HEK293 (cell line): ENCODE results near the gene CTDSP1.

Source experiments
- CTCF ChIA-PET: fragments of 350-600 bp; formaldehyde crosslinking; extraction: SDS; loops from one replicate; lab custom pipeline; 2021; ENCODE audit warnings: antibody characterized with exemption; lab: Yijun Ruan, JAX
- POLR2A ChIA-PET: fragments of 300-600 bp; formaldehyde crosslinking; extraction: SDS; loops from one replicate; lab custom pipeline; 2020; ENCODE audit warnings: antibody characterized with exemption, inconsistent platforms; lab: Yijun Ruan, JAX
- H3K27ac ChIP-seq: fragments of 200-500 bp; sonication (Bioruptor generic); 2 replicates; pipeline ENCODE4 v1.5.1; 2014; ENCODE audit warnings: low read depth, low read length, control low read depth, inconsistent platforms; ENCODE audit errors: extremely low read depth
- H3K36me3 ChIP-seq, 2 experiments: fragments of 200-500 bp in 1 of 2; sonication (Bioruptor generic) in 1 of 2; 1 replicate in 1 of 2; 2 replicates in 1 of 2; pipeline ENCODE4 v1.5.1; 2014 to 2017; ENCODE audit warnings: inconsistent platforms in 2 of 2, low read length in 2 of 2; ENCODE audit not compliant: control insufficient read depth in 2 of 2, insufficient read depth in 1 of 2
- H3K4me1 ChIP-seq: fragments of 200-500 bp; sonication (Bioruptor generic); 2 replicates; pipeline ENCODE4 v1.5.1; 2014; ENCODE audit warnings: mild to moderate bottlenecking, low read length, inconsistent platforms; ENCODE audit not compliant: control insufficient read depth, insufficient read depth
- H3K4me3 ChIP-seq: 2 replicates; pipeline ENCODE4 v1.5.1; 2011; ENCODE audit warnings: low read depth, mild to moderate bottlenecking, control low read depth, low read length, moderate library complexity
- H3K9me3 ChIP-seq: fragments of 200-500 bp; sonication (Bioruptor generic); 2 replicates; pipeline ENCODE4 v1.5.1; 2014; ENCODE audit warnings: low read depth, low read length, inconsistent platforms; ENCODE audit not compliant: control insufficient read depth, insufficient read depth
- BCL6B ChIP-seq: fragments of 450-650 bp; formaldehyde crosslinking; IDR thresholded peaks from 2 replicates; pipeline ENCODE4 v1.5.1; 2017; ENCODE audit warnings: missing biosample characterization, missing genetic modification characterization
- FEZF1 ChIP-seq: fragments of 450-650 bp; formaldehyde crosslinking; IDR thresholded peaks from 2 replicates; pipeline ENCODE4 v1.5.1; 2016; ENCODE audit warnings: missing biosample characterization, missing genetic modification characterization
- GLIS1 ChIP-seq: fragments of 450-650 bp; formaldehyde crosslinking; IDR thresholded peaks from 2 replicates; pipeline ENCODE4 v1.5.1; 2016; ENCODE audit warnings: missing biosample characterization, missing genetic modification characterization
- KLF10 ChIP-seq: fragments of 450-650 bp; IDR thresholded peaks from 2 replicates; pipeline ENCODE4 v1.5.1; 2018; ENCODE audit warnings: missing biosample characterization, mild to moderate bottlenecking, missing genetic modification characterization
- KLF17 ChIP-seq: fragments of 450-650 bp; formaldehyde crosslinking; IDR thresholded peaks from 2 replicates; pipeline ENCODE4 v1.5.1; 2016; ENCODE audit warnings: missing biosample characterization, missing genetic modification characterization
- OSR2 ChIP-seq: fragments of 450-650 bp; formaldehyde crosslinking; IDR thresholded peaks from 2 replicates; pipeline ENCODE4 v1.5.1; 2016; ENCODE audit warnings: missing biosample characterization, missing genetic modification characterization
- OVOL3 ChIP-seq: fragments of 450-650 bp; formaldehyde crosslinking; IDR thresholded peaks from 2 replicates; pipeline ENCODE4 v1.5.1; 2016; ENCODE audit warnings: missing biosample characterization, missing genetic modification characterization
- PRDM10 ChIP-seq: fragments of 450-650 bp; formaldehyde crosslinking; IDR thresholded peaks from 2 replicates; pipeline ENCODE4 v1.5.1; 2016; ENCODE audit warnings: missing biosample characterization, missing genetic modification characterization
- REPIN1 ChIP-seq: fragments of 450-650 bp; formaldehyde crosslinking; IDR thresholded peaks from 2 replicates; pipeline ENCODE4 v1.5.1; 2017; ENCODE audit warnings: missing biosample characterization, missing genetic modification characterization, low read depth
- YY2 ChIP-seq: fragments of 450-650 bp; formaldehyde crosslinking; IDR thresholded peaks from 2 replicates; pipeline ENCODE4 v1.5.1; 2016; ENCODE audit warnings: missing biosample characterization, missing genetic modification characterization
- ZBTB1 ChIP-seq: fragments of 450-650 bp; formaldehyde crosslinking; IDR thresholded peaks from 2 replicates; pipeline ENCODE4 v1.5.1; 2016; ENCODE audit warnings: missing biosample characterization, missing genetic modification characterization
- ZBTB7A ChIP-seq: fragments of 450-650 bp; formaldehyde crosslinking; IDR thresholded peaks from 2 replicates; pipeline ENCODE4 v1.5.1; 2016; ENCODE audit warnings: low read depth, missing biosample characterization, missing genetic modification characterization
- ZBTB8A ChIP-seq: fragments of 450-650 bp; formaldehyde crosslinking; IDR thresholded peaks from 2 replicates; pipeline ENCODE4 v1.5.1; 2016; ENCODE audit warnings: missing biosample characterization, missing genetic modification characterization
- ZNF174 ChIP-seq: fragments of 450-650 bp; formaldehyde crosslinking; IDR thresholded peaks from 2 replicates; pipeline ENCODE4 v1.5.0; 2017; ENCODE audit warnings: missing biosample characterization, mild to moderate bottlenecking, missing genetic modification characterization
- ZNF37A ChIP-seq: fragments of 450-650 bp; IDR thresholded peaks from 2 replicates; pipeline ENCODE4 v1.5.1; 2018; ENCODE audit warnings: missing biosample characterization, missing genetic modification characterization
- ZNF580 ChIP-seq: fragments of 450-650 bp; formaldehyde crosslinking; IDR thresholded peaks from 2 replicates; pipeline ENCODE4 v1.5.1; 2016; ENCODE audit warnings: missing biosample characterization, missing genetic modification characterization
- ZNF610 ChIP-seq: fragments of 450-650 bp; formaldehyde crosslinking; IDR thresholded peaks from 2 replicates; pipeline ENCODE4 v1.5.1; 2016; ENCODE audit warnings: missing biosample characterization, missing genetic modification characterization, borderline replicate concordance
- ZNF629 ChIP-seq: fragments of 450-650 bp; formaldehyde crosslinking; IDR thresholded peaks from 2 replicates; pipeline ENCODE4 v1.5.1; 2017; ENCODE audit warnings: missing biosample characterization, missing genetic modification characterization
- ZNF677 ChIP-seq: fragments of 450-650 bp; IDR thresholded peaks from 2 replicates; pipeline ENCODE4 v1.5.0; 2018; ENCODE audit warnings: missing biosample characterization, mild to moderate bottlenecking, missing genetic modification characterization, moderate library complexity
- ZNF785 ChIP-seq: fragments of 450-650 bp; formaldehyde crosslinking; IDR thresholded peaks from 2 replicates; pipeline ENCODE4 v1.5.1; 2016; ENCODE audit warnings: missing biosample characterization, missing genetic modification characterization
- TF ChIP-seq, protein P1 (sequence below): sonication (generic); formaldehyde crosslinking; IDR thresholded peaks from 2 replicates; pipeline ENCODE4 v1.8.1; 2022; ENCODE audit warnings: mild to moderate bottlenecking, moderate library complexity, missing genetic modification reagents

Gene CTDSP1

GRCh38 chr2:218399391-218400166 is at the start of gene CTDSP1 (continued):
- TF ChIP-seq ZNF677 (tag by site-specific recombination) (no peak), GLIS1 (tag by site-specific recombination) (peak; percentile 61; the same call in 1 of the 2 replicates), FEZF1 (tag by site-specific recombination) (no peak), YY2 (no peak), ZNF785 (tag by site-specific recombination) (no peak), PRDM10 (tag by site-specific recombination) (peak; percentile 20; the same call in 1 of the 2 replicates), KLF17 (tag by site-specific recombination) (no peak), OVOL3 (tag by site-specific recombination) (no peak), ZNF629 (no peak; the same call in 1 of the 2 replicates), ZNF580 (tag by site-specific recombination) (no peak), OSR2 (tag by site-specific recombination) (no peak), ZNF174 (no peak), BCL6B (tag by site-specific recombination) (no peak), ZBTB1 (no peak), ZBTB7A (tag by site-specific recombination) (no peak), ZNF37A (no peak)
- TF ChIP-seq, protein P1, sequence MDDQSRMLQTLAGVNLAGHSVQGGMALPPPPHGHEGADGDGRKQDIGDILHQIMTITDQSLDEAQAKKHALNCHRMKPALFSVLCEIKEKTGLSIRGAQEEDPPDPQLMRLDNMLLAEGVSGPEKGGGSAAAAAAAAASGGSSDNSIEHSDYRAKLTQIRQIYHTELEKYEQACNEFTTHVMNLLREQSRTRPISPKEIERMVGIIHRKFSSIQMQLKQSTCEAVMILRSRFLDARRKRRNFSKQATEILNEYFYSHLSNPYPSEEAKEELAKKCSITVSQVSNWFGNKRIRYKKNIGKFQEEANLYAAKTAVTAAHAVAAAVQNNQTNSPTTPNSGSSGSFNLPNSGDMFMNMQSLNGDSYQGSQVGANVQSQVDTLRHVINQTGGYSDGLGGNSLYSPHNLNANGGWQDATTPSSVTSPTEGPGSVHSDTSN (CRISPR knock-in tag): no peak

DNA sequence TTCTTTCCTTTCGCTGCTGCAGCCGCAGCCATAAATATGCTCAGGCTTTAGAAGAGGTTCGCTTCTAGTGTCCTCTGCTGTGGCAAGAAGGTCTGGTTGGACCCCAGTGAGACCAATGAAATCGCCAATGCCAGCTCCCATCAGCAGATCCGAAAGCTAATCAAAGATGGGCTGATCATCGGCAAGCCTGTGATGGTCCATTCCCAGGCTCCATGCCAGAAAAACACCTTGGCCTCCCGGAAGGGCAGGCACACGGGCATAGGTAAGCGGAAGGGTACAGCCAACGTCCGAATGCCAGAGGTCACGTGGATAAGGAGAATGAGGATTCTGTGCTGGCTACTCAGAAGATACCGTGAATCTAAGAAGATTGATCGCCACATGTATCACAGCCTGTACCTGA is 45.6 kb upstream of the CTDSP1 start:
- Histone ChIP-seq H3K4me1 (no peaks in the 10 kb centered on the region), H3K36me3 (no peaks in the 10 kb centered on the region), H3K27ac (no peak overlapping the region), H3K4me3 (no peak overlapping the region), H3K9me3 (no peaks in the 10 kb centered on the region)
- POLR2A ChIA-PET: no interaction called here
- CTCF ChIA-PET: interaction anchor here (1.9 kb wide), 1 partner anchor 52 kb away, joined by 11 read pairs; no protein-coding TSS in a partner anchor
- no peak for TF ChIP-seq ZNF610 (tag by site-specific recombination)
- no peak for TF ChIP-seq ZBTB8A (tag by site-specific recombination)
- no peak for TF ChIP-seq KLF10 (tag by site-specific recombination)
- TF ChIP-seq REPIN1: no peak
